ELF-1 (cell line): ENCODE measurements around the gene TMEFF2.

Source experiments
- DNase-seq: peaks from one replicate; pipeline ENCODE4 v3.0.0-alpha.2; 2016; ENCODE audit warnings: low read depth, low spot score

The TMEFF2 gene

GRCh38 chr2:192013211-192013610 lies 181.5 kb downstream of the TMEFF2 start:
- no peak for DNase-seq

GRCh38 chr2:192011196-192011595 lies 183.5 kb downstream of the TMEFF2 start:
- DNase-seq: no peak

GRCh38 chr2:192010073-192010472 lies 184.7 kb downstream of the TMEFF2 start:
- DNase-seq: no peak

GRCh38 chr2:192007581-192008228 lies 187.0 kb downstream of the TMEFF2 start:
- DNase-seq: no peak

- no peak for DNase-seq
Measured at GRCh38 chr2:192005211-192005610, 189.5 kb downstream of the TMEFF2 start.

GRCh38 chr2:192004188-192004963 lies 190.4 kb downstream of the TMEFF2 start:
- no peak for DNase-seq

GRCh38 chr2:192002418-192002817 lies 192.3 kb downstream of the TMEFF2 start:
- peak; percentile 12 for DNase-seq

GRCh38 chr2:192000196-192000980 lies 194.3 kb downstream of the TMEFF2 start:
- no peak for DNase-seq

GRCh38 chr2:191999101-191999841 lies 195.5 kb downstream of the TMEFF2 start:
- DNase-seq: no peak

GRCh38 chr2:191995285-191995684 lies 199.4 kb downstream of the TMEFF2 start:
- DNase-seq: no peak

- no peak for DNase-seq
Measured at GRCh38 chr2:191994749-191995148, 200.0 kb downstream of the TMEFF2 start.

GRCh38 chr2:191991442-191991841 lies 203.3 kb downstream of the TMEFF2 start:
- no peak for DNase-seq

GRCh38 chr2:191985740-191986139 lies 209.0 kb downstream of the TMEFF2 start:
- DNase-seq: no peak

- no peak for DNase-seq
Measured at GRCh38 chr2:191983591-191983990, 211.1 kb downstream of the TMEFF2 start.

- DNase-seq: peak; percentile 2
Measured at GRCh38 chr2:191983186-191983585, 211.5 kb downstream of the TMEFF2 start.

- DNase-seq: no peak
Measured at GRCh38 chr2:191981706-191982105, 213.0 kb downstream of the TMEFF2 start.

GRCh38 chr2:191980483-191980882 lies 214.2 kb downstream of the TMEFF2 start:
- DNase-seq: no peak

- no peak for DNase-seq
Measured at GRCh38 chr2:191979221-191979730, 215.5 kb downstream of the TMEFF2 start.

GRCh38 chr2:191977754-191978153 lies 217.0 kb downstream of the TMEFF2 start:
- DNase-seq: no peak

GRCh38 chr2:191976436-191976835 lies 218.3 kb downstream of the TMEFF2 start:
- no peak for DNase-seq

- no peak for DNase-seq
Measured at GRCh38 chr2:191974676-191975075, 220.1 kb downstream of the TMEFF2 start.
